ENCODE results near the gene C1orf167.
"Not testable (repeated sequence)": the region's sequence is repeated elsewhere in the genome, so short reads cannot be mapped to it uniquely, and the experiment has no call there.

The C1orf167 gene

DNA sequence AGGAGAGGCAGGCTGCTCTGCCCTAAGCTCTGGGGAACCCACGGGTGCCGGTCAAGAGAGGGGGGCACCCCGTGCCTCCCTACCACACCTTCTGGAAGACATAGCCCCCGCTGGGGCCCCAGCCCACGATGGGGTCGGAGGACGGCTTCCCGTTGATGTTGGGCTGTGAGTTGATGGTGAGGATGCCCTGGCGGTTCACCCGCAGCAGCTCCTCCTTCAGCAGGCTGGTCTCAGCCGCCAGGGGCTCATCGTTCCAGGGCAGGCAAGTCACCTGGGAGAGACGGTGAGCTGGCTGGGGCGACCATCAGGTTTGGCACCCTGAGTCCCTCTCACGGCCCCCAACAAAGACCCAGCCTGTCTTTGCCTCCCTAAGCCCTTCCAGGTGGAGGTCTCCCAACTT lies 31.8 kb downstream of the C1orf167 start:
- Mint-ChIP-seq H3K36me3 (ENCODE audit: low read depth) (peaks cover 13% of the 10 kb centered on the region), H3K4me1 (ENCODE audit: low read depth) (no peaks in the 10 kb centered on the region), H3K4me3 (no peak overlapping the region), H3K9me3 (no peaks in the 10 kb centered on the region), H3K27me3 (no peaks in the 10 kb centered on the region), H3K27ac (no peak overlapping the region)

GRCh38 chr1:11794446-11795237 lies 32.6 kb downstream of the C1orf167 start:
- H3K27me3 Mint-ChIP-seq: no peaks in the 10 kb centered on the region
- no peaks in the 10 kb centered on the region for H3K9me3 Mint-ChIP-seq
- peaks cover 13% of the 10 kb centered on the region for H3K36me3 Mint-ChIP-seq (ENCODE audit: low read depth)
- no peak overlapping the region for H3K27ac Mint-ChIP-seq
- no peak overlapping the region for H3K4me3 Mint-ChIP-seq
- no peaks in the 10 kb centered on the region for H3K4me1 Mint-ChIP-seq (ENCODE audit: low read depth)

- H3K27me3 Mint-ChIP-seq: no peaks in the 10 kb centered on the region
- no peaks in the 10 kb centered on the region for H3K9me3 Mint-ChIP-seq
- no peaks in the 10 kb centered on the region for H3K4me1 Mint-ChIP-seq (ENCODE audit: low read depth)
- no peak overlapping the region for H3K27ac Mint-ChIP-seq
- no peak overlapping the region for H3K4me3 Mint-ChIP-seq
- peaks cover 13% of the 10 kb centered on the region for H3K36me3 Mint-ChIP-seq (ENCODE audit: low read depth)
Observed at GRCh38 chr1:11795238-11795890, 33.4 kb downstream of the C1orf167 start.

DNA sequence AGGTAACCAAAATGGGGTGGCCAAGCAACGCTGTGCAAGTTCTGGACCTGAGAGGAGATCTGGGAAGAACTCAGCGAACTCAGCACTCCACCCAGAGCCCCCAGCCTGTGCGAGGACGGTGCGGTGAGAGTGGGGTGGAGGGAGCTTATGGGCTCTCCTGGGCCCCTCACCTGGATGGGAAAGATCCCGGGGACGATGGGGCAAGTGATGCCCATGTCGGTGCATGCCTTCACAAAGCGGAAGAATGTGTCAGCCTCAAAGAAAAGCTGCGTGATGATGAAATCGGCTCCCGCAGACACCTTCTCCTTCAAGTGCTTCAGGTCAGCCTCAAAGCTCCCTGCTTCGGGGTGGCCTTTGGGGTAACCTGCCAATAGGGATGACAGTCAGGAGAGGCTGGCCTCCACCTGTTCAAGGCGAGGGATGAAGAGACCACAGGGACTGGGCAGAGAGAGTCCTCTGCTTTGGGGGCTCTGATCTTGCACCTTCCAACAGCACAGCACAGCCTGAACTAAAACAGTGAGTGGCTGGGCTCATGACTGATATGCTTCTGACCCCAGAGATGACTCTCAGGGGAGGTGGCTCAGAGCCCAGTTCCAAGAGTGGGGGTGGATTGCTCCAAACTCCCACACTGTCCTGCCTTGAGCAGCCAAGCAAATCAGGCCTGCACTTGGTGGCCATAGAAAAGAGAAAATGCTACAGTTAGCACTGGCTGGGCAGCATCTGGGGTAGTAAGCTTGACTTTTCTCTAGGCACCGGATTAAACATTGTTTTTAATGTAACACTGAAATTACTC lies 34.2 kb downstream of the C1orf167 start:
- H3K27me3 Mint-ChIP-seq: no peaks in the 10 kb centered on the region
- H3K4me1 Mint-ChIP-seq (ENCODE audit: low read depth): no peaks in the 10 kb centered on the region
- H3K9me3 Mint-ChIP-seq: no peaks in the 10 kb centered on the region
- no peak overlapping the region for H3K27ac Mint-ChIP-seq
- H3K36me3 Mint-ChIP-seq (ENCODE audit: low read depth): peaks cover 21% of the 10 kb centered on the region
- no peak overlapping the region for H3K4me3 Mint-ChIP-seq

DNA sequence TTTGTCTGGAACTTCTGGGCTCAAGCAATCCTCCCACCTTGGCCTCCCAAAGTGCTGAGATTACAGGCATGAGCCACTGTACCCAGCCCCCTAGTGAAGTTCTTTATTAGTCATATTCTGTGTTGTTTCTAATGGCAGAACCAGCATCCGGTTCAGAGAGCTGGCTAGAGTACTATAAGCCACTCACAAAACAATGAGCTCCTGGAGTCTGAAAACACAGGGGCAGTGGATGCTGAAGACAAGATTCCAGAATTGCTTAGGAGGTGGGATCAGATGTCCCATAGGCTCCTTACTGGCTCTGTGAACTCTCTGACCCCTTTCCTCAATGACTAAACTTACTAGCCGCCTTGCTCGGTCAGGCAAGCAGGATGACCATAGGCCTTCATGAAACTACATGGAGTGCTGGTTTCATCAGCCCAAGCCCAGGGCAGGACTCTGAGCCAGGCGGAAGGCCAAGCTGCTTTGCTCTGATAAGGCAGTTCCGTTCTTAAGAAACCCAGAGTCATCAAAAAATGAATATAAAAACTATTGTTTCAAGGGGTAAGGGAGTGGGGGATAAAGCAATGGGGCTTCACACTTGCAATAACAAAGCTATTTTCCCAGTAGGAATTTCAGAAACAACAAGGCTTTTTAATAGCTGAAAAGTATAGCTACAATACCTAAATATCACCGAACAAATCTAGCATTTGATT lies 35.7 kb downstream of the C1orf167 start:
- H3K27ac Mint-ChIP-seq: no peak overlapping the region
- H3K9me3 Mint-ChIP-seq: no peaks in the 10 kb centered on the region
- peaks cover 16% of the 10 kb centered on the region for H3K36me3 Mint-ChIP-seq (ENCODE audit: low read depth)
- peaks cover 9% of the 10 kb centered on the region for H3K4me1 Mint-ChIP-seq (ENCODE audit: low read depth)
- no peaks in the 10 kb centered on the region for H3K27me3 Mint-ChIP-seq
- no peak overlapping the region for H3K4me3 Mint-ChIP-seq

- Mint-ChIP-seq H3K27me3 (no peaks in the 10 kb centered on the region), H3K27ac (no peak overlapping the region), H3K4me3 (no peak overlapping the region), H3K4me1 (ENCODE audit: low read depth) (peaks cover 24% of the 10 kb centered on the region), H3K36me3 (ENCODE audit: low read depth) (peaks cover 16% of the 10 kb centered on the region), H3K9me3 (no peaks in the 10 kb centered on the region)
Observed at GRCh38 chr1:11799099-11799498, 37.1 kb downstream of the C1orf167 start.

GRCh38 chr1:11799896-11800295 lies 37.9 kb downstream of the C1orf167 start:
- Mint-ChIP-seq H3K9me3 (no peaks in the 10 kb centered on the region), H3K4me3 (no peak overlapping the region), H3K27me3 (no peaks in the 10 kb centered on the region), H3K27ac (no peak overlapping the region), H3K4me1 (ENCODE audit: low read depth) (peaks cover 32% of the 10 kb centered on the region), H3K36me3 (ENCODE audit: low read depth) (peaks cover 16% of the 10 kb centered on the region)

GRCh38 chr1:11800391-11800755 lies 38.4 kb downstream of the C1orf167 start:
- peaks cover 14% of the 10 kb centered on the region for H3K36me3 Mint-ChIP-seq (ENCODE audit: low read depth)
- no peak overlapping the region for H3K27ac Mint-ChIP-seq
- H3K27me3 Mint-ChIP-seq: no peaks in the 10 kb centered on the region
- H3K9me3 Mint-ChIP-seq: no peaks in the 10 kb centered on the region
- peaks cover 36% of the 10 kb centered on the region for H3K4me1 Mint-ChIP-seq (ENCODE audit: low read depth)
- H3K4me3 Mint-ChIP-seq: no peak overlapping the region

DNA sequence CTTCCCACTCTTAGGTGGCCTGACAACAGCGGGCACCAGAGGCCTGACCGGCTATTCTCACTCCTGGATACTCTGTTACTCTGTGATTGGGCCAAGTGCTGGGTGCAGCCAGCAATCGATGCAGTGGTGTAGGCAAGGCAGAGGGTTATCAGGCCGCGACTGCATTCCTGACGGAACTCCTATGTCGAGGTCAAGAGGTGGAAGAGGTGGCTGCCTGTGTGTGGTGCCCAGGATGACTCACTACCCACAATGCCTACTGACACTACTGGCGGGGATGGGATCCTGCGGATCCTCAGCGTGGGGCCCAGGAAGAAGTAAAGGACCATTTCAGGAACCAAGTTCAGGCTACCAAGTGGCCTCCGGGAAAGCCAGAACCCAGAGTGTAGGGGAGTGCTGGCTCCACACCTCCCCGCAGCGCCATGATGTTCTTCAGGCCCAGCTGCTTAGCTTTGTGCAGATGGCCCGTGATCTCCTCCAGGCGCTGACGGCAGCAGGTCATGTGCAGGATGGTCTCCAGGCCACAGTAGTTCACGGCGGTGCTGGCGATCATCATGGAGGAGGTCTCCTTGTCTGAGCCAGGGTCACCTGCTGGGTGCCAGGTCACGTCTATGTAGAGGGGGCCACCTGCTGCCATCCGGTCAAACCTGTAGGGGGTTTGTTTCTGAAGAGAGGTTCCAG lies 38.9 kb downstream of the C1orf167 start:
- no peaks in the 10 kb centered on the region for H3K27me3 Mint-ChIP-seq
- no peak overlapping the region for H3K27ac Mint-ChIP-seq
- H3K4me1 Mint-ChIP-seq (ENCODE audit: low read depth): peaks cover 37% of the 10 kb centered on the region
- peaks cover 9% of the 10 kb centered on the region for H3K36me3 Mint-ChIP-seq (ENCODE audit: low read depth)
- no peaks in the 10 kb centered on the region for H3K9me3 Mint-ChIP-seq
- no peak overlapping the region for H3K4me3 Mint-ChIP-seq

- Mint-ChIP-seq H3K9me3 (no peaks in the 10 kb centered on the region), H3K4me3 (peak overlapping the region; percentile 79), H3K27ac (peak overlapping the region; percentile 58), H3K36me3 (ENCODE audit: low read depth) (peaks cover 9% of the 10 kb centered on the region), H3K27me3 (no peaks in the 10 kb centered on the region), H3K4me1 (ENCODE audit: low read depth) (peaks cover 52% of the 10 kb centered on the region)
Observed at GRCh38 chr1:11802616-11802972, 40.6 kb downstream of the C1orf167 start.

- H3K4me1 Mint-ChIP-seq (ENCODE audit: low read depth): peaks cover 58% of the 10 kb centered on the region
- H3K9me3 Mint-ChIP-seq: no peaks in the 10 kb centered on the region
- no peaks in the 10 kb centered on the region for H3K27me3 Mint-ChIP-seq
- H3K36me3 Mint-ChIP-seq (ENCODE audit: low read depth): peaks cover 14% of the 10 kb centered on the region
- peak overlapping the region; percentile 79 for H3K4me3 Mint-ChIP-seq
- H3K27ac Mint-ChIP-seq: peak overlapping the region; percentile 58
Observed at GRCh38 chr1:11802973-11803885, 41.2 kb downstream of the C1orf167 start.

DNA sequence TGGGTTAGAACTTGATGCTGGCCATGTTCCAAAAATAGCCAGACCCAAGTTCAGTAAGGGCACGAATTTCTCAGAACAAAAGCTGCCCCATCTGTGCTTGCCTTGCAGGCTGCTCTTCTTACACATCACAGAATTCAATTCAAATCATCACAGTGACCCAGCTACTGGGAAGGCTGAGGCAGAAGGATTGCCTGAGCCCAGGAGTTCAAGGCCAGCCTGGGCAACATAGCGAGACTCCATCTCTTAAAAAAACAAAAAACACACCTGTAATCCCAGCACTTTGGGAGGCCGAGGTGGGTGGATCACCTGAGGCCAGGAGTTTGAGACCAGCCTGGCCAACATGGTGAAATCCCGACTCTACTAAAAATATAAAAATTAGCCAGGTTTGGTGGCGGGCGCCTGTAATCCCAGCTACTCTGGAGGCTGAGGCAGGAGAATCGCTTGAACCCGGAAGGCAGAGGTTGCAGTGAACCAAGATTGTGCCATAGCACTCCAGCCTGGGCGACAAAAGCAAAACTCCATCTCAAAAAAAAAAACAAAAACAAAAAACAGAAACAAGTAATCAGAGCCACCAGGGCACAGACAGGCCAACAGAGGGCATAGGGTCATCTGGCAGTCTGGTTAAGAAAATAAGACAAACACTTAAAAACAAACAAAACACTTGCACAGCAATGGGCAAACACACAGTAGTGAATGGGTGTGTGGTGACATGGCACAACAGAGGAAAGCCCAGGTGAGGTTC lies 42.1 kb downstream of the C1orf167 start:
- H3K27me3 Mint-ChIP-seq, H3K9me3 Mint-ChIP-seq: not testable (repeated sequence)
- H3K27ac Mint-ChIP-seq: peak overlapping the region; percentile 47
- peaks cover 64% of the 10 kb centered on the region for H3K4me1 Mint-ChIP-seq (ENCODE audit: low read depth)
- H3K4me3 Mint-ChIP-seq: peak overlapping the region; percentile 97
- H3K36me3 Mint-ChIP-seq (ENCODE audit: low read depth): peaks cover 23% of the 10 kb centered on the region

Data from stimulated activated naive CD8-positive, alpha-beta T cell treated with anti-CD3 and anti-CD28 coated beads, Interleukin-15, Interleukin-2, amounts not matched to agents 100 ng/mL and 50 ng/mL, for 24 hours (primary cell).